GM18520 (cell line): Measurements from ENCODE around the gene EHMT2.
"Not testable (repeated sequence)": the region's sequence is repeated elsewhere in the genome, so short reads cannot be mapped to it uniquely, and the experiment has no call there.

ENCODE experiments used
- ATAC-seq: cut with Tn5 transposase; IDR thresholded peaks from one replicate; pipeline ENCODE4 v1.9.1; 2021; ENCODE audit not compliant: unreplicated experiment

EHMT2 gene

DNA sequence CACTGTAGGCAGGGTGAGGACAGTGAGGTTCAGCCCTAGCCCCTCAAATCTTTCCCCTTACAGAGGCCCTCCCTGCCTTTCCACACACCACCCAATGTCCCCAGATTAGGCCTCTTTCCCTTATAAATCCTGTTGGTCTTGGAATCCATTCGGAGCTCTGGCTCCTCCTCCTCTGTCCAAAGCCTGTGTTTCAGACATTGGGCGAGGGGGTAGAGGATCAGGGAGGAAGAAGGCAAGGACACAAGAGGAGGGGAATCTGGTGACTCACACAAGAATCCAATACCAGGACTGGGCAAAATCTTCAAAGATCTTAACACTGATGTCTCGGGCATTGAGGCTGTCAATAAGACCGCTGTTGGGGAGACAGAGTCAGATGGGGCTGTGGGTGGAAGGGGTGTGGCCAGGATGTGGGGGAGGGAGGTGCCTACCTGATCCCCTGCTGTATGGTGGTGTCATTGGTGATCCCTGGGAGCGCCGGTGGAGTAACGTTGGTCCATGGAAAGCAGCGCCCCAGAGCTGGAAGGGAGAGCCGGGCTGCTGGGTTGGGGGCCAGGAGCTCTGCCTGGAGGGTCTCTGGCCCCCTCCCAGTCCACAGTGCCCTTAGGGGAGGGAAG lies 26.3 kb downstream of the EHMT2 start:
- ATAC-seq, result no peak

DNA sequence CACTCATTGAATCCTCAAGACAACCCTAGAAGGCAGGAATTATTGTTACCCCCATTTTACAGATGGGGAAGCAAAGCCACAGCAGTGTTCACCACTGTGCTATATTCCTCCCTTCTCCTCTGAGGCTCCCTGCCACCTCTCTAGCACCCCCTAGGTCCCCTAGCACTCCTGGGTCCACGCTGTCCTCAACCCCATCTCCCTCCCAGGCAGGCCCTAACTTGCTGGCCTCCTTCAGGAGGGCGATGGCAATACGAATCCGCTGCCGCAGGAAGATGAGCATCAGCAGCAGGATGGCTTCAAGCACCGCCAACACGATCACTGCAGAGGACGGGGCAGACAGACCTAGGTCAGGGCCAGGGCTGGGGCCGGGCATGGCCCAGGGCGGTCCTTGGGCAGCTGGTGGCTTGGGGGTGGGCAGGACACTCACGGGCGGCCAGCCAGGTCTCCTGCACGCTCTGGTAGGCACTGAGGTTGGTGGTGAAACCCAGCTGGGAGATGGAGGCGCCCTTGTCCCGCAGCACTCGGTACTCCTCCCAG lies 27.0 kb downstream of the EHMT2 start:
- no peak for ATAC-seq

DNA sequence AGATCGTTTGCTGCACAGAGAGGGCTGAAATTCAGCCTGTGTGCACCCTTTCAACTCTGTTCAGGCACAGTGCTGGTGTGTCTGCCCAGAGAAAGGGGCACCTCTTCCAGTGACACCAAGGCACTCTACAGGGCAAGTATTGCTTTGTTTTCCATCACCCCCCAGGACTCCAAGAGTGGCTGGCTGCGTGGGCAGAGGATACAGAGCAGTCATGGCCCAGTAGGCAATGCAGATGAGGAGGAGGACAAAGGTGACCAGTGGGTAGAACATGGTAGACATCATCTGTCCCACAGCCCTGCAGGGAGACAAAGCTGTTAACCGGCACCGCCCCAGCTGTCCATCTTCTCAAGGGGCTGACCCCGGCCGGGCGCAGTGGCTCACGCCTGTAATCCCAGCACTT lies 28.2 kb downstream of the EHMT2 start:
- no peak for ATAC-seq

DNA sequence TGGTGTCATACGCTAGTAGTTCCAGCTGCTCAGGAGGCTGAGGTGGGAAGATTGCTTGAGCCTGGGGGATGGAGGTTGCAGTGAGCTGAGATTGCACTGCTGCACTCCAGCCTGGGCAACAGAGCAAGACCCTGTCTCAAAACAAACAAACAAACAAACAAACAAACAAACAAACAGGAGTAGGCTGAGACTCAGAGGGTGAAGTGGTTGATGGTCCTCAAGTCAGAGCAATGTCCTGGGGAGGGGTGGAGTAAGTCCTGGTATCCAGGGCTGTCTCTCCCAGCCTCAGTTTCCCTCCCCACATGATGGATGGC lies 28.9 kb downstream of the EHMT2 start:
- not testable (repeated sequence) for ATAC-seq

DNA sequence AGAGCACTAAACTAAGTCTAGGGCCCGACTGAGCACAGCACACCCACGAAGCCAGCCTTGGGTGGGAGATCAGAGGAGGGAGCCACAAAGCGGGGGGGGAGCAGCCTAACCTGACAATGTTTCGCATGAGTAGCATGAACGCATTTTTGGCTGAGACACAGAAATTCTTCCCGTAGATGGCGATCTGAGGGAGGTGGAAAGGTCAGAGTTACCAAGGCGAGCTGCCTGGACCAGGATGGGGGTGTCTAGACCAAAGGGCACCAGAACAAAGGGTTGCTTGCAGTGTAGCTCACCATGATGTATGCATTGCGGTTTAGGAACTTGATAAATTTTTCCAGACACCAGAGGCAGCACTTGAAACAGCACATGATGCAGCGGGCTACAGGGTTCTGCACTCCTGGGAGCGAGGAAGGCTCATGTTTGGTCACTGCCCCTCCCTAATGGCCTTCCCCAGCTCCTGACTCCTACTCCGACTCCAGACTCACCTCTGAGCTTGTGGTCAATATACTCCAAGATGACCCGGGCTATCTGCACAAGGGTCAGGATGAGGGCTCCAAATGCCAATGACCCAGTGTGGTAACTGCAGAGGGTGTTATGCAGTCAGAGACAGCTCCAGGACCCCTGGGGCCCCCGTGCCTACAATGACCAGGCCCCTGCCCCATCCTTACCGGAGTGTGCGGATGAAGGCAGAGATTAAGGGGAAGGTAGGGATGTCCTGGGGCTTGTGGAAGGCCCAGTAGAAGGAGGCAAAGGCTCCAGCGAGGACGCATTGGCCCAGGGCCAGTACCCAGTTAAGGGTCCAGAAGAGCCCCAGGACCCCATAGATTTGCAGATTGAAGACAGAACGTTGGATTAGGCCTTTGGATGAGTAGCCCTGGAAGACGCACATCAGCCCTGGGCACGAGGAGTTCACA lies 32.0 kb downstream of the EHMT2 start:
- ATAC-seq, result no peak

DNA sequence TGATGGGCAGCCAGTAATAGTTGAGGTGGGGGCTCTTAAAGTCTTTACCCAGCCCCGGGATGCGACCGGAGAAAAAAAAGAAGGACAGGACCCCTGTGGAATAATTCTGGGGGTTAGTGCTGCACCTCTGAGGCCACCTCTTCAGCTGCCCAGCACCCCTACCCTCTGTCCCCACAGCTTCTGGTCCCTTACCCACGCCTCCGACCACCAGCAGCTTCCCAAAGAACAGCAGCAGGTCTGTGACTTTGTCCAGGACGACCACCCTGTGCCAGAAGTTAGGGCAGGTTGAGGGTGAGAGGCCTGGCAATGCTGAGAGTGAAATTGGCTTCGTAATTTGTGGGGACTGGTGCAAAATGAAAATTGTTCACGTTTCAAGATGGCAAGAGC lies 32.7 kb downstream of the EHMT2 start:
- no peak for ATAC-seq

DNA sequence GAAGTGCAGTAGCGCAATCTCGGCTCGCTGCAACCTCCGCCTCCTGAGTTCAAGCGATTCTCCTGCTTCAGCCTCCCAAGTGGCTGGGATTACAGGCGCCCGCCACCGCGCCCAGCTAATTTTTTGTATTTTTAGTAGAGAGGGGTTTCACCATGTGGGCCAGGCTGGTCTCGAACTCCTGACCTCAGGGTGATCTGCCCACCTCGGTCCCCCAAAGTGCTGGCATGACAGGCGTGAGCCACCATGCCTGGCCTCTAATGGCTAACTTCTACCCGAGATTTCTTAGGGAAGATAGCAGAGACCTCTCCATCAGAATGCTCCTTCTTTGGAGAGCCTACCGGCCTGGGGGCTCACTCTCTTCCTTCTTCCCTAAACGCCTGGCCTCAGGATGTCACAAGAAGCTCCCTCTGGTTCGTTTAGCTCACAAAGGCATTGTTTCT lies 33.4 kb downstream of the EHMT2 start:
- ATAC-seq, result not testable (repeated sequence)

DNA sequence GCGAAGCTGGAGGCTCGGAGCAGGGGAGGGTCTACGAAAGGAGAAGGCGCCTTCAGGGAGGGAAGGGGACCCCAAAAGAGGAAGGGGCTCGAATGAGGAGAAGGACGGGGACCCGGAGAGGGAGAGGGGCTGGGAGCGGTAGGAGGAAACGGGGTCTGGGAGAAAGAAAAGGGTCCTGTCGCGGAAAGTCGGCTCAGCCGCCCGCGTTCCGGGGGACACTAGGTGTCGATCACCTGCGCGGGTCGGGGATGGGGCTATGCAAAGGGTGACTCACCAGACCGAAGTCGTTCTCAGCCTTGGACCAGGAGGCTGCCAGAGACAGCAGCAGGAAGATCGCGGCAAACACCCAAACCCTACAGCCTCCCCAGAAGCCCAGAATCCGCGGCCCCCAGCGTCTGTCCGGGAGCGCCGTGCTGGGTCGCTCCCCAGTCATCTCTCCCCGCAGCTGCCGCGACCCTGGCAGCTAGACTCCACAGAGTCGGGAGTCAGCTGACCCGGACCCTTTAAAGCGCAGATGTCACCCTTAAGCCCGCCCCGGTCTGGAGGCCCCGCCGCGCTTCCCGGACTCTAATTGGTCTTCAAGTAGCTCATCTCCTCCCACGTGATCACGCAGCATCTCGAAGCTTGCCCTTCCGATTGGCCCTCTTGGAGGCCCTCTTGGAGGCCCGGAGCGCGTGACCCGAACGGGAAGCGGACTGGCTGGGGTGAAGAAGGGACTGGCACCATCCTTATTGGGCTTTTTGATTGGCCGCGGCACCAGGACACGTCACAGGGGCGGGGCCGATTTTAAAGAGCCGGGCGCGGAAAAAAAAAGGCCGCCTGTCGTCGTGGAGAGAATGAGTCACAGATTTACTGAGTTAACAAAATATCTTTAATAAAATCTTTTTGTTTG lies 34.9 kb downstream of the EHMT2 start, which contains the start of gene NEU1:
NEU1 (minus strand) TSS at position 478 of the 892 bp plus-strand sequence; CDS start at position 433, 45 bp downstream.
- peak; percentile 91 for ATAC-seq

DNA sequence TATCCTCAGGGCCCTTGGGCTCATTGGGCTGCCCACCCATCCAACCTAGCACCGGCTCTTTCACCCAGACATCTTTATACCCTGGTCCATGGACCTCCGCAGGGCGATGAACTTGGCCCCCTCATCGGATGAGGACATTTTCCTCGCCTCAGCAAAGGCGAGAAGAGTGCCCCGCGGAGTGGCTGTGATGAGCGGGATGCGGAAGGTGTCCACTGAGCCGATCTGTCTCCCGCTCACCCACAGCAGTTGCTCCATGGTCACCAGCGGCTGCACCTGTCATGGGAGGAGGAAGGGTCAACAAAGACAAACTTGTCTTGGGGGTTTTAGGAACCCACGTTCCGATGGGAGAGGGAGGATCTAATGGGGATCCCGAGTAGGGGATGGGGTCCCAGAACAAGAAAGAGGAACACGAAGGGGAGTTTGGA lies 35.6 kb downstream of the EHMT2 start:
- no peak for ATAC-seq

DNA sequence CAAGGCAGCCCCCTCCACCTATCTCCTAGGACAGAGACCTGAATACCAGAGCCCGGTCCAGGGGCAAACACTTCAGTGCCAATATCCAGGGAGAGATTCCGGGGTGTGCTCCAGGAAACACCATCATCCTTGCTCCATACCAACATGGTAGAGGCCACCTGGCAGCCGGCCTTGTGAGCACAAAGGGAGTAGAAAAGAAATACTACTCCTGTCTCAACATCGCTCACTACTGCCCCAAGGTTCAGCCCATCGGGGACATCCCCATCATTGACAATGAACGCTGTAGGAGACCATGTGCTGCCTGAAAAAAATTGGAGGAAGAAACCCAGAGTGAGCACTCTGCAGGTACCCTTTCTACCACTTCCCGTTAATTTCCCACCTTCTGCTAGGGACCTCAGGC lies 36.3 kb downstream of the EHMT2 start:
- ATAC-seq, result no peak

DNA sequence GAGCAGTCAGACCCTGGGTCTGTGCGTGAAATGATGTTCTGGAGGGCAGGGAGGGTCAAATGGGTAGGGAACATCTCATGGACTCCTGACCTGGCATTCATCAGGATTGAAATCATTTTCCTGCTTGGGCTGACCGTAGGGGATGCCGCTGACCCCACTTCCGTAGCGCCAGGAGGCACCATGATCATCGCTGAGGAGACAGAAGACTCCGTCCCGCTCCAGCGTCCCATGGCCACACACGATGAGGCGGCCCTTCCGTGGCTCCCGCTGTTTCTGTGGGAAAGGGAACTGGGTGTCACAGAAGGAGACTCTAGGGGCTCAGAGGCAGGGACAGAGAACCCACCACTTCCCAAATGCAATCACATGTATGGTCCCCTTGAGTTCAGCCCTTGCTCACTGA lies 37.1 kb downstream of the EHMT2 start:
- ATAC-seq, result no peak

DNA sequence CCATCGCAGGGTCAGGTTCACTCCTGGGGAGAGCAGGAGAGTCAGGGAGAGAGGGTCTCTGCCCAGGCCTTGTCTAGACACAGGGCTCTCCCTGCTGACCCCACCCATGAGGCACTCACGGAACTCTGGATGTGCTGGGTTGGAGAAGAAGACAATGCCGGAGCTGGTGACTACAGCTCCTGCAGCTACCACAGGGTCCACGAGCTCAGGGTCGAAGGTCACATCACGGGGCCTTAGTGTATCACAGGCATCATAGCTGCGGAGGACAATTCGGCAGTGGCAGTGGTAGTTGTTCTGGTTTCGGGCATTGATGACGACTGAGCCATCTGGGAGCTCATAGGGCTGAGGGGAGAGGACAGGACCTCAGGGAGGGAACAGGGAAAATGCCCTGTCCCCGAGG lies 37.6 kb downstream of the EHMT2 start:
- no peak for ATAC-seq

DNA sequence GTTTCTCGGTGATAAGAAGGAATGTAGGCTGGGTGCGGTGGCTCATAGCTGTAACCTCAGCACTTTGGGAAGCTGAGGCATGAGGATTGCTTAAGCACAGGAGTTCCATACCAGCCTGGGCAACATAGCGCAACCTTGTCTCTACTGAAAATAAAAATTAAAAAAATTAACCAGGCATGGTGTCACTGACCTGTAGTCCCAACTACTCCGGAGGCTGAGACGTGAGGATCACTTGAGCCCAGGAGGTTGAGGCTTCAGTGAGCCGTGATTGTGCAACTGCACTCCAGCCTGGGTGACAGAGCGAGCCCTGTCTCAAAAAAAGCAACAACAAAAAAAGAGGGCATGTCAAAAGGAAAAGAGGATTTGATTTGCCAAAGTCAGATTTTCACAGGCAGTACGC lies 38.8 kb downstream of the EHMT2 start:
- ATAC-seq, result no peak

DNA sequence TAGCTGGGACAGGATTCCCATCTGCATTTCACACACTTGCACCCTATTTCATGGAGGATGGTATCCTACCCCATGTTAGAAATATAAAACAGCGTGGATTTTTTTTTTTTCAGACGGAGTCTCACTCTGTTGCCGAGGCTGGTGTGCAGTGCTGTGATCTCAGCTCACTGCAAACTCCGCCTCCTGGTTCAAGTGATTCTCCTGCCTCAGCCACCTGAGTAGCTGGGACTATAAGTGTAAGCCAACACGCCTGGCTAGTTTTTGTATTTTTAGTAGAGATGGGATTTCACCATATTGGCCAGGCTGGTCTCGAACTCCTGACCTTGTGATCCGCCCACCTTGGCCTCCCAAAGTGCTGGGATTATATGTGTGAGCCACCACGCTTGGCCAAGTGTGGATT lies 39.7 kb downstream of the EHMT2 start:
- ATAC-seq, result not testable (repeated sequence)

DNA sequence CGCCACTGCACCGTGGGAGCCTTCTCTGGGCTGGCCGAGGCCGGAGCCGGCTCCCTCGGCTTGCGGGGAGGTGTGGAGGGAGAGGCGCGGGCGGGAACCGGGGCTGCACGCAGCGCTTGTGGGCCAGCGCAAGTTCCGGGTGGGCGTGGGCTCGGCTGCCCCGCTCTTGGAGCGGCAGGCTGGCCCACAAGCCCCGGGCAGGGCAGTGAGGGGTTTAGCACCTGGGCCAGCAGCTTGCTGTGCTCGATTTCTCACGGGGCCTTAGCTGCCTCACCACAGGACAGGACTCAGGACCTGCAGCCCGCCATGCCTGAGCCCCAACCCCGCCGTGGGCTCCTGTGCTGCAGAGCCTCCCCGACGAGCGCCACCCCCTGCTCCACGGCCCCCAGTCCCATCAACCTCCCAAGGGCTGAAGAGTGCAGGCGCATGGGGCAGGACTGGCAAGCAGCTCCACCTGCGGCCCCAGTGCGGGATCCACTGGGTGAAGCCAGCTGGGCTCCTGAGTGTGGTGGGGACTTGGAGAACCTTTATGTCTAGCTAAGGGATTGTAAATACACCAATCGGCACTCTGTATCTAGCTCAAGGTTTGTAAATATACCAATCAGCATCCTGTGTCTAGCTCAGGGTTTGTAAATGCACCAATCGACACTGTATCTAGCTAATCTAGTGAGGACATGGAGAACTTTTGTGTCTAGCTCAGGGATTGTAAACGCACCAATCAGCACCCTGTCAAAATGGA lies 45.3 kb downstream of the EHMT2 start:
- ATAC-seq, result not testable (repeated sequence)

DNA sequence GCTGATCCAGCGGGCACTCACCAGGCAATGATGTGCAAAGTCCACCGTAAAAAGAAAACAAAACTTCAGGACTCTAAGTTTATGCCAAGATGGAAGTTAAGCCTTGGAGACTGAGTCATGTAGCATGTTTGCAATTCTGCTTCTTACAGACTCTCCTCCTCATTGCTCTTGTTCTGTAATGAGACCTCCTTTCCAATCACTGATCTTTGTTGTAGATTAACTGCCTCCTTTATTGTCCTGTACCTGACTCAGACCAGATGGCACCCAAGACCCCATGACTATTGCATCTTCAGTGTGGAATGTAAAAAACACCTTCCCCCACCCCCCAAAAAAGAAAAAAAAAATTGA lies 46.0 kb downstream of the EHMT2 start:
- no peak for ATAC-seq

DNA sequence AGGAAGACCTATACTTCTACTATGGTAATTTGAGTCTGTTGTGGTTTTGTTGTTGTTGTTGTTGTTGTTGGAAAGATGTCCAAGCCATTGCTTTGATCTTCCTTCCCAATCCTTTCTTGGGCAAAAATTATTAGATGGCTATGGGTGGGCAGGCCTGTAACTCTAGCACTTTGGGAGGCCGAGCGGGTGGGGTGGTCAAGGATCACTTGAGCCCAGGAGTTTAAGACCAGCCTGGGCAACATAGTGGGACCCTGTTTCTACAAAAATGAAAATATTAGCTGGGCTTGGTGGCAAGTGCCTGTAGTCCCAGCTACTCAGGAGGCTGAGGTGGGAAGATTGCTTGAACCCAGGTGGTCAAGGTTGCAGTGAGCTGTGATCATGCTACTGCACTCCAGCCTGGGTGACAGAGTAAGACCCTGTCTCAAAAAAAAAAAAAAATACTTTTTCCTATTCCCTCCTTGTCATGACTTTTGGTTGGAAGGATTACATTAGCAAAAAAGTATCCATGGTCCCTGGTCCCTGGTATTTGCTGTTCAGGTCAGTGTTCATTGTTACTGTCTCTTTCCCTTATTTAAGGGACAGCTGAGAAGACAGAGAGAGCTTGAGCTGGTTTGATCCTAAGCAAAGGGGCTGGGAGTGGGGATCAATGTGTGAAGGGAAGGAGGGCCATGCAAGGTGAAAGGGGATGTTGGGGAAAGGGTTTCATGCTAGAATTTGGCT lies 46.6 kb downstream of the EHMT2 start:
- ATAC-seq, result no peak

DNA sequence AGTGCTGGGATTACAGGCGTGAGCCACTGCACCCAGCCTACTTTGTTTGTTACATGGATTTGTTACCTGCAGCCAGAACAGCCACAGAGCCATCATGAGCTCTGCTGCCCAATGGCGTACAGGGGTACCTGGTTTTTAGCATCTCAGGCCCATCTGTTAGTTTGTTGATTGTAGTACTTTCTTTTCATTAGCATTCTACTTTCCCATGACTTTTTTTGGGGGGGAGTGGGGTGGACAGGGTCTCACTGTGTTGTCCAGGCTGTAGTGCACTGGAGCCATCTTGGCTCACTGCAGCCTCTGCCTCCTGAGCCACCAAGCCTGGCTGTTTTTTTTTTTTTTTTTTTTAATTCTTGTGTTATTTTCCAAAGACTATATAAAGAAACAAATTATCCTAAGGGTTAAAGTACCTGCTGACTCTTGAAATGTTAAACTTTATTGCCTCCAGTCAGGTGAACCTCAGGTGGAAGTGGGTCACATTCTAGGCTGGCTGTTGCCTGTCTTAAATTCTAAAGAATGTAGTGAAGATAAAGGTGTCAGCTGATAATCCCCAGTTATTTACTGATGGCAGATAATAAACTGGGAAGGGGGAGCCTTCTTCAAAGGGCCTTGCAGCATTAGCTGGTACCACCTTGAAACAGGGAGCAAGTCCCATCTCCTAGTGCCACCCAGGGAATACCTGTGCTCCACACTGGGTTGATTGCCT lies 50.1 kb downstream of the EHMT2 start:
- no peak for ATAC-seq

DNA sequence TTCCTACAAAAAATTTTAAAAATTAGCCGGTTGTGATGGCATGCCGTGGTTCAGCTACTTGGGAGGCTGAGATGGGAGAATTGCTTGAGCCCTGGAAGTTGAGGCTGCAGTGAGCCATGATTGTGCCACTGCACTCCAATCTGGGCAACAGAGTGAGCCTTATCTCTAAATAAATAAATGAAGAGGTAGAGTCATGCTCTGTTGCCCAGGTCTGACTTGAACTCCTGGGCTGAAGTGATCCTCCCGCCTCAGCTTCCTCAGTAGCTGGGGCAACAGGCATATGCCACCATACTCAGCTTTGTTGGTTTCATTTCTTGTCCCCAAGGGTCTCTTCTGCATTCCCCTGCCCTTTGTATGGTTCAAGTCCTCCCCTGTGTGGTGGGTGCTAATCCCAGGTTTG lies 53.0 kb downstream of the EHMT2 start:
- no peak for ATAC-seq
